A549 treated with AZD9567 at 1 μM for 4 hours (cell line): ENCODE measurements around the gene AFG1L. TPM values are rescaled to one million over a fixed set of nuclear protein-coding genes. Genes with fewer than 3 reads are reported as not detected.

ENCODE experiments used
- total RNA-seq: library from RNA; stranded (reverse); fragments of 200-300 nt; extraction: Qiagen RNA extraction; gene quantifications from 5 replicates; pipeline ENCODE4 v1.2.3, GENCODE V29; 2022; ENCODE audit not compliant: insufficient read depth

The AFG1L gene
- 1.4 to 2.1 TPM (median 2.1 TPM) in 5 replicates for total RNA-seq

GRCh38 chr6:108294727-108295625 is at the start of gene AFG1L:
AFG1L (plus strand) TSS chr6:108295054; CDS start chr6:108295080, 26 bp downstream.

GRCh38 chr6:108260809-108261569 is 33.9 kb upstream of the AFG1L start, which contains the start of gene SNX3:
SNX3 (minus strand) TSS chr6:108261040; CDS start chr6:108260921, 119 bp downstream.

GRCh38 chr6:108560463-108561308 is 265.8 kb downstream of the AFG1L start, which contains the start of gene FOXO3:
FOXO3 (plus strand) TSS chr6:108560917; CDS start chr6:108561209, 292 bp downstream.

Other genes with a start within 250 kb of the AFG1L start
- 23.3 to 25.1 TPM (median 24.5 TPM) in 5 replicates for gene OSTM1, start 220.3 kb upstream of the AFG1L start, total RNA-seq
- 0.02 to 0.03 TPM in 2 of 5 replicates, not detected in the others for gene NR2E1, start 129.0 kb upstream of the AFG1L start, total RNA-seq
- gene SNX3, start 34.0 kb upstream of the AFG1L start, total RNA-seq: 68.4 to 110 TPM (median 105 TPM) in 5 replicates